Muscle of leg (tissue), 11 donors: ENCODE results near the gene LTA. TPM values are rescaled to one million over a fixed set of nuclear protein-coding genes. Genes with fewer than 3 reads are reported as not detected.
"Not testable (repeated sequence)": the region's sequence is repeated elsewhere in the genome, so short reads cannot be mapped to it uniquely, and the experiment has no call there.

Experiments used
- DNase-seq: peaks from one replicate; pipeline ENCODE4 v3.0.0; 2013
- H3K27ac ChIP-seq: one replicate; pipeline ENCODE4 v1.5.1; 2013; ENCODE audit warnings: mild to moderate bottlenecking, low read length, control low read depth
- H3K27me3 ChIP-seq: one replicate; pipeline ENCODE4 v1.6.1; 2013; ENCODE audit warnings: low read length; ENCODE audit not compliant: control insufficient read depth, insufficient read depth
- H3K36me3 ChIP-seq: one replicate; pipeline ENCODE4 v1.6.1; 2013; ENCODE audit warnings: low read length; ENCODE audit not compliant: control insufficient read depth, insufficient read depth
- H3K4me1 ChIP-seq: one replicate; pipeline ENCODE4 v1.6.1; 2013; ENCODE audit warnings: low read length; ENCODE audit not compliant: control insufficient read depth, insufficient read depth
- H3K4me3 ChIP-seq: one replicate; pipeline ENCODE4 v1.5.1; 2013; ENCODE audit warnings: low read length, control low read depth
- H3K9me3 ChIP-seq: replicated peaks from 2 replicates; pipeline ENCODE4 v1.6.1; 2013; ENCODE audit warnings: low read depth, low read length; ENCODE audit not compliant: control insufficient read depth
- WGBS: methylation state at CpG from one replicate; pipeline ENCODE4 v1.1.5; 2013; ENCODE audit warnings: missing lambda C conversion rate; ENCODE audit not compliant: insufficient coverage; 5-methylcytosine and 5-hydroxymethylcytosine counted together
- polyA plus RNA-seq, 8 donors: library from polyadenylated mRNA; unstranded; fragments of 120-200 nt; gene quantifications; one replicate each; pipeline versions ENCODE4 v1.2.1 to v1.2.3, GENCODE V29; 2013; ENCODE audit warnings: inconsistent platforms in 1 of 8, low replicate concordance in 1 of 8; ENCODE audit not compliant: insufficient read length in 8 of 8, insufficient read depth in 1 of 8
- total RNA-seq: library from RNA; stranded (reverse); fragments of 120-200 nt; gene quantifications from one replicate; pipeline ENCODE4 v1.2.4, GENCODE V29; 2013

Gene LTA
- total and polyA plus RNA-seq, 9 donors = 0.04 to 0.26 (median 0.19) TPM; not detected in 3

GRCh38 chr6:31543639-31544038 is 28.4 kb upstream of the LTA start:
- no peaks in the 10 kb centered on the region for H3K27me3 ChIP-seq
- H3K4me3 ChIP-seq = no peak overlapping the region
- H3K36me3 ChIP-seq = peaks cover 23% of the 10 kb centered on the region
- no peak for DNase-seq
- peaks cover 38% of the 10 kb centered on the region for H3K4me1 ChIP-seq
- 78% methylated on average over 3 of the region's 6 CpGs for WGBS
- H3K27ac ChIP-seq = no peak overlapping the region
- H3K9me3 ChIP-seq = no peaks in the 10 kb centered on the region

GRCh38 chr6:31544676-31545075 is 27.4 kb upstream of the LTA start:
- DNase-seq = no peak
- Histone ChIP-seq H3K27me3 (no peaks in the 10 kb centered on the region), H3K4me3 (no peak overlapping the region), H3K9me3 (no peaks in the 10 kb centered on the region), H3K36me3 (peaks cover 17% of the 10 kb centered on the region), H3K27ac (no peak overlapping the region), H3K4me1 (peaks cover 28% of the 10 kb centered on the region)
- 83% methylated on average over 1 of the region's 2 CpGs for WGBS

GRCh38 chr6:31545291-31545690 is 26.8 kb upstream of the LTA start:
- Histone ChIP-seq H3K4me1 (peaks cover 22% of the 10 kb centered on the region), H3K36me3 (peaks cover 16% of the 10 kb centered on the region), H3K27ac (no peak overlapping the region), H3K4me3 (no peak overlapping the region), H3K9me3 (no peaks in the 10 kb centered on the region), H3K27me3 (no peaks in the 10 kb centered on the region)
- DNase-seq = no peak
- WGBS = 75% methylated on average over 7 of the region's 7 CpGs

- Histone ChIP-seq H3K9me3 (no peaks in the 10 kb centered on the region), H3K27me3 (no peaks in the 10 kb centered on the region), H3K27ac (peak within 1 kb of the TSS; percentile 66), H3K4me1 (peaks cover 19% of the 10 kb centered on the region), H3K4me3 (peak within 1 kb of the TSS; percentile 33), H3K36me3 (peaks cover 23% of the 10 kb centered on the region)
- WGBS = 2% methylated on average over 9 of the region's 11 CpGs
- peak; percentile 95 for DNase-seq
Measured at GRCh38 chr6:31546339-31546957, 25.6 kb upstream of the LTA start, which contains the start of gene ATP6V1G2. TSS of gene ATP6V1G2 (minus strand) at chr6:31546608. CDS start at chr6:31546559, 49 bp downstream.

GRCh38 chr6:31546958-31547726 is 24.9 kb upstream of the LTA start, which contains the start of gene NFKBIL1:
TSS of gene NFKBIL1 (plus strand) at chr6:31547608. CDS start at chr6:31547695, 87 bp downstream.
- Histone ChIP-seq H3K4me1 (peaks cover 19% of the 10 kb centered on the region), H3K9me3 (no peaks in the 10 kb centered on the region), H3K36me3 (peaks cover 24% of the 10 kb centered on the region), H3K4me3 (peak within 1 kb of the TSS; percentile 33), H3K27me3 (no peaks in the 10 kb centered on the region), H3K27ac (peak within 1 kb of the TSS; percentile 66)
- DNase-seq = peak; percentile 100
- WGBS = 0% methylated on average over 13 of the region's 25 CpGs

- H3K9me3 ChIP-seq = no peaks in the 10 kb centered on the region
- H3K4me3 ChIP-seq = peak overlapping the region; percentile 33
- no peak for DNase-seq
- peak overlapping the region; percentile 66 for H3K27ac ChIP-seq
- no peaks in the 10 kb centered on the region for H3K27me3 ChIP-seq
- WGBS = 87% methylated on average over 21 of the region's 24 CpGs
- peaks cover 25% of the 10 kb centered on the region for H3K36me3 ChIP-seq
- peaks cover 14% of the 10 kb centered on the region for H3K4me1 ChIP-seq
Measured at GRCh38 chr6:31547727-31548543, 24.2 kb upstream of the LTA start.

- WGBS = no CpG with 5 or more reads among the region's 2 CpGs
- no peak overlapping the region for H3K4me3 ChIP-seq
Measured at GRCh38 chr6:31548544-31548873, 23.6 kb upstream of the LTA start.

GRCh38 chr6:31551371-31551770 is 20.7 kb upstream of the LTA start:
- peaks cover 34% of the 10 kb centered on the region for H3K36me3 ChIP-seq
- not testable (repeated sequence) for H3K27ac ChIP-seq, H3K4me1 ChIP-seq, H3K9me3 ChIP-seq, H3K27me3 ChIP-seq, H3K4me3 ChIP-seq
- DNase-seq = peak; percentile 73
- 58% methylated on average over 4 of the region's 5 CpGs for WGBS

More at GRCh38 chr6:31548544-31548873, 23.6 kb upstream of the LTA start:
- H3K9me3 ChIP-seq = no peaks in the 10 kb centered on the region
- DNase-seq = no peak
- H3K27me3 ChIP-seq = no peaks in the 10 kb centered on the region
- H3K4me1 ChIP-seq = peaks cover 12% of the 10 kb centered on the region
- H3K27ac ChIP-seq = no peak overlapping the region
- peaks cover 27% of the 10 kb centered on the region for H3K36me3 ChIP-seq

- Histone ChIP-seq H3K36me3 (peaks cover 49% of the 10 kb centered on the region), H3K4me3 (no peak overlapping the region), H3K9me3 (no peaks in the 10 kb centered on the region), H3K4me1 (peaks cover 26% of the 10 kb centered on the region), H3K27ac (no peak overlapping the region), H3K27me3 (no peaks in the 10 kb centered on the region)
- DNase-seq = no peak
- 70% methylated on average over 2 of the region's 3 CpGs for WGBS
Measured at GRCh38 chr6:31556307-31556706, 15.8 kb upstream of the LTA start.
